Hematopoietic multipotent progenitor cell treated with erythropoietin and hydrocortisone succinate and interleukin-3 and kit ligand, for 4 days (in vitro differentiated cells): Measurements from ENCODE around the gene SLC22A5.
"Not testable (repeated sequence)": the region's sequence is repeated elsewhere in the genome, so short reads cannot be mapped to it uniquely, and the experiment has no call there.

Experiments
- DNase-seq: peaks from one replicate; pipeline ENCODE4 v3.0.0-alpha.2; 2015

The SLC22A5 gene

DNA sequence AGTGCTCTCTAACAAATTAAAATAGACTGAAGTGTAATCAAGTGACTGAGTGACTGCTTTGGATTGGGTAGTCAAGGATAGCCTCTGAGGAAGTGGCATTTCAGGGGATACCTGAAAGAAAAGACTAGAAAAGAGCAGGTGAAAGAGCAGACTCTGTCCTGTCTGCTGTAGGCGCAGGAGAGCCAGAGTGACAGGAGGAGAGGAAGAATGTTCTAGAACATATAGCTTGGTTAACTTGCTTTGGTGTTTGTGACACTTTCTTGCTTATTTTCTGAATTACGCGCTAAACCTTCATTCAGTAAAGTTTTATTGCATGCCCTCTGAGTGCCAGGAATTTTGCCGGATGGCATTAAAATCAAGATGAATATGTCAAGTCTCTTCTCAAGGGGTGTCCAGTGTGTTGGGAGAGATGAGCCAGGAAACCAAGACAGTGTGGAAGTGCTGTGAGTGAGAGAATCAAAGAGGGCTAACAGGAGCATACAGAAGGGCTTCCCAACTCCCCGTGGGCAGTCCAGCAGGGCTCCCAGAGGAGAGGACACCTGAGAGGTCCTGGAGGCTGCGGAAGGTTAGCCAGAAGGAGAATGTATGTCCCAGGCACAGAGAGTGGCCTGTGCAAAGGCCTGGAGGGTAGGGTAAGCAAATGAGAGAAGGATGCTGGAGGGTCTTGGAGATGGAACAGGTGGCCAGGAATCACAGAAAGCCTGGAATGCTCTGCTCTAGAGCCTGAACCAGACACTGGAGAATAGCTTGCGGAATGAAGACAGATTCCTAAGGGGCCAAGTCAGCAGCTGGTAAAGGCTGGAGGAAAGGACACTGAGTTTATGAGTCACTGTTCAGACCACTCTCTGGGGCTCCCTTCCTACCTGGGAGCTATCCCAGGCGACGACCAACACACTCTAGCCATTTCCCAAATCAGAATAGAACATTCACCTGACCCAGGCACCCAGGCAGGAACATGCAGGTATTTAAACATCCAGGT is 59.3 kb downstream of the SLC22A5 start:
- DNase-seq = no peak

DNA sequence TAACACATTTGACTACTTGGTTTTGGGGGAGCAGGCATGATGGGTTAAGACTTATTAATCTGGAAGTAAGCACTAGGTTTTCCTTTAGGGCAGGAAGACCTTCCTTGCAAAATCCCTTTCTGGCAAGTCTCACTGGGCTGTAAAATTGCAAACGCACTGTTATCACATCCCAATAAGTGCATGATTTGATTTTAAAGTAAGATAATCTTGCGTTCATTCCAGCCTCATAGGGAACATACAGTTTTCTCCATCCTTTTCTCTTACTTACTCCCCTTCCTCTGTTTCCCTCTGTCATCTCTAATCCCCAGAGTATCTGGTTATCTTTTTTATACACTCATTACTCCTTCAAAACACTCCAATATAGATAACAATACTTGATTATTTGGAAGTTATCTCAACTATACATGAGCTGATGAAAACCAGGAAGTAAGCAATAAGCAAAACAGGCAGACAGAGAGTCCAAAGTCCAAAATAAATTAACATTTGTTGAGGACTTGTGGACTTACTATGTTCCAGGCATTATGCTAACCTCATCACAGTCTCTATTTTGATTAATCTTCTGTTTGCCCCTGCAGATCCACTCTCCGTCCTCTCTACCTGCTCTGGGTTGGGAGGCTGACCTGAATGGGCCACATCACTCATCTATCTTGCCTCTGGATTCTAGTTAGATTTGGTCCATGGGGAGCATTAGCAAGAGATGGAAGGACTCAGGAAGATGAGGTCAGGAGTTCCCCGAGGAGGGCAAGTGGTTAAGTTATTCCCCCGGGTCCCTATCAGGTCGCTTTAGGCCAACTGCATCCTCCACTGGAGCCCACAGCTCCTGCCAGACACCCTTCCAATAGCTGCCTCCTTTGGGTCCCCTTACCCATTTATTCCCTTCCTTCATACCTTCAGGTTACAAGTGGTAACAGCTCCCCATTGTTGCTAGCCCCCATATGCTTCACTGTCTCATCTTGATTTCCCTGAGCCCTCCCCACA is 60.2 kb downstream of the SLC22A5 start:
- no peak for DNase-seq

DNA sequence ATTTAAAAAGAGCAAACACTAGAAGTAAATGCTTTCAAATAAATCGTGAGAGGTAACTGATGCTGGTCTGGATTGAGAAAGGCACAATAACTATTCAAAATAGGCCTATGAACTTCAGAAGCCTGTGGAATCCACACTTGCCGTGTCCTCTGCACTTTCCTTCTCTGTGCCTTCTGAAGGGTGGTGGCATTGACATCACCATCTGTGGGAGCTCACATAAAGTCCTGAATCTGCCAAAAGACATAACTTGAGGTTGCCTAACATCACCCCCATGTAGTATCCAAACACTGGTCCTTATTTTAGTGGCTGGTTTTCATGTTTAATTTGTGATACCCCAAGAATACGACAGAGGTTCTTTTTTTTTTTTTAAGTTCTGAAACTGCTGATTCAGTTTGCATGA is 61.2 kb downstream of the SLC22A5 start:
- DNase-seq = no peak

DNA sequence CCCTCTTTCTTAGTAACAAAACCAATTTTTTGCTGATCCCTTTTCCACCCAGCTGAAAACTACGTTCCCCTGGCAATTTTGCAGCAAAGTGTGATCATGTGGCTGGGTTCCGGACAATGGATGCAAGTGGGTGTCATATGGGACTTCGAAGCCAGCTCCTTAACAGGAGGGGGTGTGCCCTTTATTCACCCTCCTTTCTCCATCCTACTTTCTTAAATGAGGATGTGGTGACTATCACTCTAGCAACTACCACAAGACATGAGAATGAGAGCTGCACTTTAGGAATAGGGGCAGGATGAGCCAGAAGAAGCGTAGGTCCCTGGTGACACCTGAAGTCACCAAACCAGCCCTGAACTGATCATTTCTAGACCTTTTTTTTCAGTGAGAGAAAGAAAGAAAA is 62.1 kb downstream of the SLC22A5 start:
- DNase-seq = no peak

DNA sequence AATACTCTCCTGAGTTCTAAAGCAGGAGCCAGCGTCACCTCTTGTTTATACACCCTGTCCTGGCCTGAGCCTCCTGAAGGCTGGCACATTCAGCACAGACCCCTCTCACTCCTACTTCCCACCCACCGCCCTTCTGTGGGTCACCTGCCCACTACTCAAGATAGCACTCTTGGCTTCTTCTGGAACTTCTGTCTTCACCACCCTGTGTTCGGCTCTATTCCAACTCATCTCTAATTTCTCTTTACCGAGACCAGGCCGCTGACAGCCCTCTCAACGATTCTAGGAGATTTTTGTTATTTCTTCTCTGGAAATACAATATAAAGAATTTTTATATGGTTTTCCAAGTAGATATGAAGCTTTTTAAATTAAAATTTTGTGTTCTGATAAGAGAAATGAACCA is 63.6 kb downstream of the SLC22A5 start:
- no peak for DNase-seq

DNA sequence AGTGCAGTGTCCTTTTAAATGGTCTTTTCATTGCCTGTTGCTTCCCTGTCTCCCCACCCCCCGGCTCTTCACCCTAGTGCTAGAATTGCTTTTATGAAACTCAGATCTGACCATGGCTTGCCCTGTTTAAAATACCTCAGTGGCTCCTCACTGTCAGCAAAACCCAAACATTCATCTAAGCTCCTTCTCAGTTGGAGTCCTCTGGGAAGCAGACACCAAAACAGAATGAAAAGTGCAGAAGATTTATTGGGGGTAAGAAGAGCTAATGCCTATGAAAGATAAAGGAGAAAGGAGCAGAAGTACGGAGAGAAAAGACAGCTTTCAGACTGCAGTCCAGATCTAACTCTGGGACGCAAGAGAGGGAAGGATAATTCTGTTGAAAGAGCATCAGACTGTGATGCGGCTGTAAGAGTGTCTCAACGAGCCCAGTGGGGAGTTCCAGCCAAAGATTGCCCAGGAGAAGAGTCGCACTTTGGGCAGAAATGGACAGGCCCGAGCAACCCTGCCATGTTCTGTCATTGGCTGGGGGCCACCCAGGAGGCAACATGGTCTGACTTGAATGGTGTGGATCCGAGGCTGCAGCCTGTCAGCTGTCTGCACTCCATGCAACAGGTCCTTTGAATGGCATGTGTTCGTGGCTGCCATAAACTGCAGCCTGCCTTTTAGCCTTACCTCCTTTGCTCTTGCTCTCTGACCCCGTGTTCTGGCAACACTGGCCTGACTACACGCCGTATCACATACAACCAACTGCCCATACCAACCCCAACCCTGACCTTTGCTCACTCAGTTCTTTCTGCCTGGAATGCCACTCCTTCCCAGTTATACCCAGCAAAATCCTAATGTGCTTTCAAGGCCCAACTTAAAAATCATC is 65.1 kb downstream of the SLC22A5 start:
- DNase-seq = no peak

DNA sequence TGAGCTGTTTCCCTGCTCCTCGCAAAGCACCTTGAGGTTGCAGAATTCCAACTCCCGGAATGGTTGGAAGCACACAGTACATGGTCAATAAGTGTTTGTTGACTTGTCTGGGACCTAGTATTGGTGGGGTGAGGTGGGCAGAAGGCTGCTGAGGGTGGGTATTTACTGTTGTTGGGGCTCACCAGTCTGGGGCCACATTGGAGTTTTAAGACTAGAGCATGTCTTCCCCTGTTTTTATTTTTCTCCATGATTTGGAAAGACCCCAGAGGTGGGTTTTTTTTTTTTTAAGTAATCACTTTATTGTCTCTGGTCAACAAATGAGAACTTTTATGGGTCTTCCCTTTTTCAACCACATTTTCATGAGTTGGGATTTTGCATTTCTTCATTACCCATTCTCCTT is 65.9 kb downstream of the SLC22A5 start:
- DNase-seq = no peak

DNA sequence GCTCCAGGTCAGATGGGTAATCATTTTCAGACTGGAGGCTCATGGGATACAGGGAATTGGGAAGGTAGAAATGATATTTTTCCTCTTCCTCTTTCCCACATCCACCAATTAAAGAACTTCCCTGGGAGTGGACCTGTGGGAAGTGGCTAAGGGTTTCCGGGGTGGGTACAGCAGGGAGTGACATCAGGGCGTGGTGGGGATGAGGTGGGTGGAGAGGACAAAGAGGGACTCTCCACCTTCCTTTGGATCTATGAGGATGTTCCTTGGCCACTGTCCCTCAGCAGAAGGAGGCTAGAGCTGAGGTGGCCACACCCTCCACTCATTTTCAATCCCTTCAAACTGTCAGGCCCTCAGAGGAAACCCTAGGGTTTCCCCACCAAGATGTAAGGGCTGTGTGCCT is 66.4 kb downstream of the SLC22A5 start:
- DNase-seq = no peak

DNA sequence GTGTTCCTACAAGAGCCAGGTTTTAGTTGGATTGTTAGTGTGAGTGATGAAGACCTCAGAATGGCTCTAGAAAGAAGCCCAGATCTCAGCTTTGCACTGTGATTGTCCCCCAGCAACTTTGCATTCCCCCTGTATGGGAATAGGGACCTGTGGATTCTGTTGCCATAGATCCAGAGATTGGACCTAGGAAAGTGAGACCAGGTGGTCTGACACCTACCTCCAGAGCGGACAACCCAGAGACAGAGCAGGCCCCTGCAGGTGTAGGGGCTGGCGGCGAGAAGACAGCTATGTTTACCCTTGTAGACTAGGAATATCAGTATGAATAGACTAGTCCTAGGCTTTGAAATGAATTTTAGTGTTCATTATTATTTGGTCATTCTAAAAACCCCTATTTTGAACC is 67.4 kb downstream of the SLC22A5 start:
- no peak for DNase-seq

DNA sequence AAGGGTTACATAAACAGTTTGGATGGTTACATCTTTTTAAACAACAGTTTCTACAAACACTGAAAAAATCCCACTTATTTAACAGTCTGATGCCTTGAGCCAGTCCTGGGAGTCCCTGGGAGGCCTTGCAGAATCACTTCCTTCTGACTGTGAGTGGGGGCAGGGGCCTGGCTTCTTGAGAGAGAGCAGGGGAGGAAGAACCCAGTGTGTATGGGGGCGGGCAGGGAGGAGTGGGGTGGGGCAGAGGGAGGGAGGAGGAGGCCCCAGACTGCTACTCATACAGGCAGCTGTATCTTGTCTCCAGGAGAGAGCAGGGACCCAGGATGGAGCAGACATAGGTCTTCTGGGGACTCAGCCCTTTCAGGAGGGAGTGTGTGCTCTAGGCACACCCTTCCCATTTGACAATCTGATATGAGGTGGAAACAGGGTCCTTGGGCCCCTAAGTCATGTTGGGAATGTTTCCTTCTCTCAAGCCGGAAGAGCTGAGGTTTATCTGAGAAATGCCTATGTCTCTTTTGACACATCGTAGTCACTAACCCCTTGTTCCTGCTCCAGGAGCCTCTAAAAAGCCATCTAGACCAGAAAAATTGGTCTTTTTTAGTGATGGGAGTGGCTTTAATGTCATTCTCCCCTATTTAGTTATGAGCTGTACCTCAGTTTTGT is 68.2 kb downstream of the SLC22A5 start:
- DNase-seq = peak; percentile 86

DNA sequence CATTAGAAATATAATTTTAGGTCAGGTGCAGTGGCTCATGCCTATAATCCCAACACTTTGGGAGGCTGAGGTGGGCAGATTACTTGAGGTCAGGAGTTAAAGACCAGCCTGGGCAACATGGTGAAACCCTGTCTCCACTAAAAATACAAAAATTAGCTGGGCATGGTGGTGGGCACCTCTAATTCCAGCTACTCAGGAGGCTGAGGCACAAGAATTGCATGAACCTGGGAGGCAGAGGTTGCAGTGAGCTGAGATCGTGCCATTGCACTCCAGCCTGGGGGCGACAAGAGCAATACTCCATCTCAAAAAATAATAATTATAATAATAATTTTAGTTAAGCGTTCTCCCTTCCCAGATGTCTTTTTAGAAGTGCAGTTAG is 68.7 kb downstream of the SLC22A5 start:
- DNase-seq = not testable (repeated sequence)

DNA sequence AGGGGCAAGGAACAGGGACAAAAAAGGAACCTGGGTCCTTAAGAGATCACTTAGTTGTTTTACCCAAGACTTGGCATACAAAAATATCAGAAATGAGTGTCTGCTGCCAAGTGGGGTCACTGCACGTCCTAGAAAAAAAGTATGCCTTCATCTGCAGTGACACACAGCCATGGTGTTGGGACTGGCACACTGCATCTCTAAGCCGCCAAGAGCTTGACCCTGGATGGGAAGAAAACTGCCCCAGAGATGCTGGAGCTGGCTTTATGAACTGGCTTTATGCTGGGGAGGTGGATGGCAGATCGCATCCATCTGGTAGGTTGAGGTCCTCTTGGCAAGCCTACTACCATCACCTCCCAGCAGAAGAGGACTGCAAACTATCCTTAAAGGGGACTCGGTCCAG is 69.4 kb downstream of the SLC22A5 start:
- peak; percentile 57 for DNase-seq

DNA sequence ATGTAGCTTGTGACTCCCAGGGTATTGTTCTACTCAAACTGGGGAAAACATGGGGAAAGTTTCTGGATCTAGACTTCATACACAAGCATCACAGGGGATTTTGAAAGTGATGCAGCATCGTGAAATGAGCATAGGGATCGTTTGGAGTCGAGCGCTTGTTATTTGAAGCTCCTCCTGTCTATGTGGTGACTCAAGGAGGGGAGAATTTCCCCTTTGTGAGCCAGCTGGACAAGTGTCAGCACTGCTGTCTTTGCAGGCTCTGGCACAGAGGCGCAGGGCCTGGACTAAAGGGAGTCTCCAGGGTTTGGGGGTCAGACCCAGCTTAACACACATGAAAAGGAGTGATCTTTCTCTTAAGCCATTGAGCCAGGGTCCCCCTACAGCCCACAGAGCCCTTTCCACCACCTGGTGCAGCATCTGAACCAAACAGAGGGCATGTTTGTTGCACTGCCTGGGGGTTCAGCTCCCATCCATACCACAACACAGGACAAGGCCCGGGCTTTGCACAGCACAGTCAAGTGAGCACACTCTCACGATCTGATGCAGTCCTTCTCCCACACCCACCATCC is 70.1 kb downstream of the SLC22A5 start:
- DNase-seq = no peak

DNA sequence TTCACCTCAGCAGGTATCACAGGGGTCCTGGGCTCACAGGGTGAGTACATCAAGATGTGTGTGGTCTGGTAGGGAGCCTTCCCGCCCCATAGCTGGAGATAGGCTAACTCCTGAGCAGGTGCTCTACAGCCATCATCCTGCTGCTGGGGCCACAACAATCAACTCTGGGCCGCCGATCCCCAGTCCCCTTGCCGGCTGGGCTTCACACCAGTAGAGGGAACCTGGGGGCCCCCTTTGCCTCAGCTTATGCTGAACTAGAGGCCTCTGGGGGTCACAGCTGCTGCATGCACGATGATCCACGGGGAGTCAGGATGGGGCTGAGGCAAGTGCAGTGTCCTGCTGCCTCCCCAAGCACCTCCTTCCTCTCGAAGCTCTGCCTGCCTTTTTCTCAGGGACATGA is 74.6 kb downstream of the SLC22A5 start:
- no peak for DNase-seq
